SK-N-DZ (cell line): ENCODE results near the gene SLC5A2.
A peak's percentile ranks its signal among the peaks of the same experiment; 100 is the strongest.
"Not testable (repeated sequence)": the region's sequence is repeated elsewhere in the genome, so short reads cannot be mapped to it uniquely, and the experiment has no call there.

ENCODE experiments used
- DNase-seq: peaks from one replicate; pipeline ENCODE4 v3.0.0-alpha.2; 2015; ENCODE audit warnings: low spot score

Gene SLC5A2

GRCh38 chr16:31475946-31476302 is 7.0 kb upstream of the SLC5A2 start:
- DNase-seq, result no peak

- DNase-seq, result peak; percentile 52
Measured at GRCh38 chr16:31476303-31477219, 6.4 kb upstream of the SLC5A2 start.

- peak; percentile 47 for DNase-seq
Measured at GRCh38 chr16:31477220-31478216, 5.4 kb upstream of the SLC5A2 start.

GRCh38 chr16:31478956-31479355 is 4.0 kb upstream of the SLC5A2 start:
- DNase-seq, result no peak

- DNase-seq, result no peak
Measured at GRCh38 chr16:31479751-31480150, 3.2 kb upstream of the SLC5A2 start.

GRCh38 chr16:31480851-31481536 is 1.9 kb upstream of the SLC5A2 start:
- DNase-seq, result peak; percentile 21

GRCh38 chr16:31484048-31484447 is 1.1 kb downstream of the SLC5A2 start:
- not testable (repeated sequence) for DNase-seq

- DNase-seq, result no peak
Measured at GRCh38 chr16:31484491-31485171, 1.7 kb downstream of the SLC5A2 start.

GRCh38 chr16:31485571-31485970 is 2.6 kb downstream of the SLC5A2 start:
- no peak for DNase-seq

GRCh38 chr16:31486045-31486444 is 3.1 kb downstream of the SLC5A2 start:
- DNase-seq, result no peak

GRCh38 chr16:31487071-31487719 is 4.3 kb downstream of the SLC5A2 start:
- no peak for DNase-seq

GRCh38 chr16:31487720-31488467 is 5.0 kb downstream of the SLC5A2 start:
- peak; percentile 62 for DNase-seq

- no peak for DNase-seq
Measured at GRCh38 chr16:31488468-31489297, 5.8 kb downstream of the SLC5A2 start.

- no peak for DNase-seq
Measured at GRCh38 chr16:31489298-31489564, 6.3 kb downstream of the SLC5A2 start.

- no peak for DNase-seq
Measured at GRCh38 chr16:31489616-31490584, 7.0 kb downstream of the SLC5A2 start.

- DNase-seq, result no peak
Measured at GRCh38 chr16:31491778-31492418, 9.0 kb downstream of the SLC5A2 start.

GRCh38 chr16:31493506-31494125 is 10.7 kb downstream of the SLC5A2 start:
- DNase-seq, result no peak
